ENCODE data around the gene FREM1.

Gene FREM1

DNA sequence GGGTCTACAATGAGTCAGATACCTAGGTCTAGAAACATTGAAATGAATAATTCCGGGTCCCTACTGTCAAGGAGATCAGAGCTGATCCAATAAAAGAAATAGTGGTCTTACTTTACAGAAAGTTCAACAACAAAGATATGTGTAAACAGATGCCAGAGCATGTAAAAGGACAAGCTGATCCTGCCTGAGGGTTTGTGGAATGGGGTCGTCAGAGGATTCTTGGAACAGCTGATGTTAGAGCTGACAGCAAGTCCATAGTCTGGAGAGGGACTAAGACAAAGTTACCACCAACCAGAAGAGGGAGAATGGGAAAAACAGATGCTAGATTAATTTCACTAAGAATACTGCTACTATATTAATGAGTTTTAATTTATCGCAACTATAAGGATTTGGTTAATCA, 71.5 kb downstream of the FREM1 start:
- no peak for TF ChIP-seq CTCF (IDR thresholded peaks at IDR 0.05)
- H3K4me3 ChIP-seq = no peak overlapping the region
- no peak for DNase-seq (ENCODE audit: low spot score)
- no peak overlapping the region for H3K27ac ChIP-seq

- no peak for TF ChIP-seq CTCF (IDR thresholded peaks at IDR 0.05)
- no peak for DNase-seq (ENCODE audit: low spot score)
- H3K4me3 ChIP-seq = no peak overlapping the region
- H3K27ac ChIP-seq = no peak overlapping the region
These were observed 73.3 kb downstream of the FREM1 start for GRCh38 chr9:14836885-14837284.

- Histone ChIP-seq H3K27ac (no peak overlapping the region), H3K4me3 (no peak overlapping the region)
- no peak for TF ChIP-seq CTCF (IDR thresholded peaks at IDR 0.05)
- DNase-seq (ENCODE audit: low spot score) = no peak
These were observed 78.6 kb downstream of the FREM1 start for GRCh38 chr9:14831661-14832060.

DNA sequence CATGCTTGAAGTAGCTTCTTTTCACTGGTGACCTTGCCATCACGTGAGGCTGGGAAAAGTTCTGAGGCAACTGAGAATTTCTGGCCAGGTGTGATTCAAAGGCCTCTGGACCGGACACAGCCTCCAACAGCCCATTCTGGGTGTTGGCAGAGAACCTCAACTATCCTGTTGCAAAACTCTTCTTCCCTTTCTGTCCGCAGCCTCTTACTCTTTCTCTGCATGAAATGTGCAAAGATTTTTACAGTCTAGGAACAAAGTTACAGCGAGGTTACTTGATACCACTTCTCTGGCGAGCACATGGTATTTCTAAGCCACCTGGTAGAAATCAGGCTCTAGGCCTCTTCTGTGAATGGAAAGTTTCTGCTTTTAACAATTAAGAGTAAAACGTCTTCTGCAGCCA, 79.2 kb downstream of the FREM1 start:
- Histone ChIP-seq H3K27ac (no peak overlapping the region), H3K4me3 (no peak overlapping the region)
- TF ChIP-seq CTCF (IDR thresholded peaks at IDR 0.05) = no peak
- DNase-seq (ENCODE audit: low spot score) = no peak

DNA sequence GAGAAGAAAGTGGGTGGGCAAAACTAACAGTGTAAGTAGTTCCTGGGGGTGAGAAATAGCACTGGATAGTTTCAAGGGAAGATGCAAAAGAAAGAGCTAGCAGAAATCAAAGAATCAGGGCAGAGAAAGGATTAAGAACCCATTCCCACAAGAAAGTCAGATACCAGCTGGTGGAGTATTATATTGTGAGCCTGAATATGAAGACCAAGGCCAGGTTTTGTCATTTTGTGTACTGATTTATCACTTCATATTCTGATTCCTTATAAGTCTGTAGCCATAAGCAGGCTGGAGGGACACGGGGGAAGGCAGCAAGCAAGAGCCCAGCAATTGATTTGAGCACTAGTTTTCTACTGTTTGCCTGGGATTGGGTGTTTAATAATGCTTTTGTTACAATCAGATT, 80.2 kb downstream of the FREM1 start:
- no peak overlapping the region for H3K4me3 ChIP-seq
- no peak overlapping the region for H3K27ac ChIP-seq
- TF ChIP-seq CTCF (IDR thresholded peaks at IDR 0.05) = no peak
- DNase-seq (ENCODE audit: low spot score) = no peak

DNA sequence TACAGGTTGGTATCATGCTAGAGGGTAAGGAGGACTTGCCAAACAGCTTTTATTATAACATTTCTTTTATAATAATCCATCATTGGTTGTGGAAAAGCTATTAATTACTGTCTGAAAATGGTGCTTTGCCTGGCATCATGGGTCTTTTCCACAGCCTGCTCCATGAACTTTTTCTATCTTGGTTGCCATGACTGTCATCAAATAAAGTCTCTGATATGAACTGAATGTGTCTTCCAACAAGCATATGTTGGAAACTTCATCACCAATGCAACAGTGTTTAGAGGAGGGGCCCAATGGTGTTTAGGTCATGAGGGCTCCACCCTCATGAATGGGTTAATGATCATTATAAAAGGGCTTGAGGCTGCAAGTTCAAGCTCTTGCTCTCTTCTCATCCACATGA, 81.0 kb downstream of the FREM1 start:
- no peak for DNase-seq (ENCODE audit: low spot score)
- TF ChIP-seq CTCF (IDR thresholded peaks at IDR 0.05) = no peak
- Histone ChIP-seq H3K27ac (no peak overlapping the region), H3K4me3 (no peak overlapping the region)

GRCh38 chr9:14827805-14828204, 82.4 kb downstream of the FREM1 start:
- no peak for TF ChIP-seq CTCF (IDR thresholded peaks at IDR 0.05)
- no peak overlapping the region for H3K4me3 ChIP-seq
- no peak overlapping the region for H3K27ac ChIP-seq
- no peak for DNase-seq (ENCODE audit: low spot score)

All from coronary artery (tissue), 2 donors.